Measurements from ENCODE around the gene NPC1L1. TPM values are rescaled to one million over a fixed set of nuclear protein-coding genes. Genes with fewer than 3 reads are reported as not detected.

The NPC1L1 gene
- total and polyA plus RNA-seq, 10 of the 15 experiments (the other 5 are each of a cell fraction or from before 2014, with no cell fraction given), result 0.01 to 0.90 TPM; not detected in 8

GRCh38 chr7:44477063-44477830, 63.9 kb downstream of the NPC1L1 start (continued):
- no peak for TF ChIP-seq ELK1 (IDR thresholded peaks at IDR 0.05; ENCODE audit: low read depth, low read length)
- TF ChIP-seq BACH1 (IDR thresholded peaks at IDR 0.05; ENCODE audit: borderline replicate concordance), result no peak
- no peak for TF ChIP-seq SREBF1 (IDR thresholded peaks at IDR 0.05; ENCODE audit: low read length)
- no peak for TF ChIP-seq E4F1 (IDR thresholded peaks at IDR 0.05; ENCODE audit: borderline replicate concordance, partially characterized antibody)
- TF ChIP-seq NKRF (conservative IDR thresholded peaks at IDR 0.05), result no peak
- TF ChIP-seq HDAC6 (IDR thresholded peaks at IDR 0.05; ENCODE audit: unreplicated experiment), result no peak
- TF ChIP-seq PKNOX1 (IDR thresholded peaks at IDR 0.05), result no peak
- TF ChIP-seq ATF7 (IDR thresholded peaks at IDR 0.05; ENCODE audit: low read depth), result peak; percentile 64
- TF ChIP-seq NFYB (IDR thresholded peaks at IDR 0.05; ENCODE audit: insufficient read depth, low read depth, low read length), result no peak
- TF ChIP-seq POLR2A (IDR thresholded peaks at IDR 0.05; ENCODE audit: low read depth, low read length), result no peak
- TF ChIP-seq YY1 (IDR thresholded peaks at IDR 0.05; ENCODE audit: low read depth, low read length), result peak; percentile 57; the same call in 1 of the 2 replicates
- TF ChIP-seq FOXK2 (IDR thresholded peaks at IDR 0.05), result no peak
- no peak for TF ChIP-seq CEBPZ (IDR thresholded peaks at IDR 0.05; ENCODE audit: low read depth, low read length)
- TF ChIP-seq TAF1 (IDR thresholded peaks at IDR 0.05; ENCODE audit: borderline replicate concordance, low read depth, low read length), result no peak
- no peak for TF ChIP-seq ASH2L (IDR thresholded peaks at IDR 0.05; ENCODE audit: borderline replicate concordance, low read depth)
- no peak for TF ChIP-seq BRCA1 (IDR thresholded peaks at IDR 0.05; ENCODE audit: low read depth, low read length)
- no peak for TF ChIP-seq RAD51 (IDR thresholded peaks at IDR 0.05)
- TF ChIP-seq RELA (IDR thresholded peaks at IDR 0.05; ENCODE audit: borderline replicate concordance, partially characterized antibody), result no peak
- no peak for TF ChIP-seq CHD4 (IDR thresholded peaks at IDR 0.05)
- no peak for TF ChIP-seq NR2F1 (conservative IDR thresholded peaks at IDR 0.05)
- no peak for TF ChIP-seq MEF2B (IDR thresholded peaks at IDR 0.05; ENCODE audit: partially characterized antibody, poor library complexity, severe bottlenecking)
